ENCODE data around the gene NEDD4L.

Gene NEDD4L

GRCh38 chr18:58096658-58097057 lies 52.6 kb downstream of the NEDD4L start:
- no peak for FAIRE-seq

DNA sequence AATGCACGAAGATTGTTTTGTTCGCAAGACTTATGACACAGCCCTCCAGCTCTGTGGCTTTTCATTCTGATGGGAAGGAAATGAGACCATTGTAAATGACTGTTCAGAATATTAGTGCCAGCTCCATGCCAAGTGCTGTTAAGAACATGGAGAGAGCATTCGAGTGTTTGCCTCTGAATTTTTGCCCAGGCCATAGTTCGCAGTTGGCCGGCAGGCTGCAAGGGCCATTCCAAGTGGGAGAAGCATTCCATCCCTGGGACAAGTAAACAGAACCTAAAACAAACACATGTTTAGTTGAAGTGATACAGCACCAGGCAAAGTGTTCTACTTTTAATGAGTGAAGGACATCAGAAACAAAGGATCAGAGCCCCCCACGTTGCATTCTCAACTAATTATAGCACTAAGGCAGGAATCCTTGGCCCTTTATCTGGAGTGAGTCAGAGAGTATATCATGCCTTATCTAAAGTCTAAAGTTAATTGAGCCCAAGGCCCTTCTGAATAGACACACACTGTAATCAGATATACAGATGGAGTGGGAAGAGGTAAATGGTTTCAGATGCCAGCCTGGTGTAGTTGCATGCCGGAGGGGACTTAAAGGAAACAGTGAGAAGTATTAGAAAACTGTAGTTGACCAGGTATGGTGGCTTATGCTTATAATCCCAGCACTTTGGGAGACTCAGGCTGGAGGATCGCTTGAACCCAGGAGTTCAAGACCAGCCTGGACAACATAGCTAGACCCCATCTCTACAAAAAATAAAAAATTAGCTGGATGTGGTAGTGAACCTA lies 53.3 kb downstream of the NEDD4L start:
- FAIRE-seq = no peak

DNA sequence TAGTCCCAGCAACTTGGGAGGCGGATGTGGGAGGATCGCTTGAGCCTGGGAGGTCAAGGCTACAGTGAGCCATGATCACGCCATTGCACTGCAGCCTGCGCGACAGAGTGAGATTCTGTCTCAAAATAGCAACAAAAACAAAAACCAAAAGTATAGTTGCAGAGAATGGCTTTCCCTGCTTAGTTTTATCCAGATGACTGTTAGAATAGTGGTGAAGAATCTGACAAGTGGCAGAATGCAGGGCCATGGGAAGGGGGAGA lies 53.8 kb downstream of the NEDD4L start:
- no peak for FAIRE-seq

- no peak for FAIRE-seq
These were observed 54.7 kb downstream of the NEDD4L start for GRCh38 chr18:58098706-58099105.

DNA sequence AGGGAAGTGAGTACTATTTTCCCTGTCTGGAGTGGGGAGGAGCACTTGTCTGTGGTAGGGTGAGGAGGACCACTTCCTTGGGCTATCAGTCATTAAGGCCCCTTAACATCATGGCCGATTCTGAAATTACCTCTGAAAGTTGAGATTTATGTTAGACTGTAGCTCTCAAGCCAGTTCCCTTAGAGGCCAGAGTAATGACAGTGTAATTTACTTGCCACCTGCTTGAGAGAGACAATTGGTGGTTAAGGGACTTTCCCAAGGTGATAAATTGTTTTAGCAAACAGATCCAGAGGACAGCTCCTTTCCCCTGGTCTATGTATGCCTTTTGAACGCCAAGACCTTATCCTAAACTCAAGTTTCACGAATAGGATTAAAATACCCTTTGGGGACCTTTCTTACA lies 56.1 kb downstream of the NEDD4L start:
- no peak for FAIRE-seq

DNA sequence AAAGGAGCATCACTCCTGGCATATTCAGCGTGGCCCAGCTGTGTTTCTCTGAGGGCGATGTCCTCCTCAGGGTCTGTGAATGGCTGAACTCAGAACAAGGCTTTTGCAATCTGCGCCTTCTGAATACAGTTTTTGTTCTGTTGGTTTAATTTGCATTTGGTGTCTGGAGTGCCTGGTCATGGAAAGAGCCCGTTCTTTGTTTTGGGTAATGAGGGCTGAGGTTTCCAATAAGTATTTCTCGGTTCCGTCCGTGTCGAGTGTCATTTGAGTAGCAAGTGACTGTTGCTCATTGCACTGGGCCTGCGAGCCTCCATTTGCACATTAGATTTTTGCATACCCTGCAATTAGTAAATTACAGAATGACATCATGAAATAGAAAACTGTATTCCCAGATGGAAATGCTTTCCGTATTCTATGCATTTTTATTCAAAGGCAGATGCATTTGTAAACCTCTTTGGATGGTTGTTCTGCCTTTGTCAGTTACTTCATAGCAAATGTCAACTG lies 57.3 kb downstream of the NEDD4L start:
- FAIRE-seq = no peak

DNA sequence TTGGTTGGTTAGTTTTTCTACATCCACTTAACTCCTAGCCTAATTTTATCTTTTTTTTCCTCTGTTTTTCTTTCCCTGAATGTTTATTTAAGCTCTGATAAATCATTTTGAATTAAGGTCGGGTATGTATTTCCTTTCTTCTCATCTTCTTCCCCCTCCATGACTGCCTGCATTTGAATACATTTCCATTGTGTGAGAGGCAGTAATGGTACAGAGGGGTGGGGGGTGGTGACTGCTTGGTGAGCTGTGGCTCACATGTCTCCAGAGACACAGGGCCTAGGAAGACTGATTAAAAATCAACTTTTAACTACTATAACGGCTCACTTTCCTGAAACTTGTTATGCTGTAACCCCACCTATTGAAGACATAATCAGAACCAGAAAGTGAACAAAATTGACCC lies 58.0 kb downstream of the NEDD4L start:
- no peak for FAIRE-seq

DNA sequence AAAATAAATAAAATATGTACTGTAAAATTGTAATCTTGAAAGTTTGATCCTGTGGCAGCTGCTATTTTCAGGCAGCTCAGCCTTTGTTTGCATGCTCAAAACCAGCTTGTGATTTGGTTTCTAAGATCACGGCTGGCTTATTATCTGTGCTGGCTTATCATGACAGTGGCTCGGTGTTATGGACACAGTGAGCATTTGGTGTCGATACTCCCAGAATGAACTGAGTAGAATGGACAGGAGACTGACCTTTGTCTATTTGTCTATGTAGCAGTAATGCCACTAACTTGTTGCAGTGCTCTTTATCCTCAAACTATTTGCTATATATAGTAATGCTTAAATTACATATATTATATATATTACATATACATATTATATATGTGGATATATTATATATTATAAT lies 58.8 kb downstream of the NEDD4L start:
- FAIRE-seq = peak; percentile 44

DNA sequence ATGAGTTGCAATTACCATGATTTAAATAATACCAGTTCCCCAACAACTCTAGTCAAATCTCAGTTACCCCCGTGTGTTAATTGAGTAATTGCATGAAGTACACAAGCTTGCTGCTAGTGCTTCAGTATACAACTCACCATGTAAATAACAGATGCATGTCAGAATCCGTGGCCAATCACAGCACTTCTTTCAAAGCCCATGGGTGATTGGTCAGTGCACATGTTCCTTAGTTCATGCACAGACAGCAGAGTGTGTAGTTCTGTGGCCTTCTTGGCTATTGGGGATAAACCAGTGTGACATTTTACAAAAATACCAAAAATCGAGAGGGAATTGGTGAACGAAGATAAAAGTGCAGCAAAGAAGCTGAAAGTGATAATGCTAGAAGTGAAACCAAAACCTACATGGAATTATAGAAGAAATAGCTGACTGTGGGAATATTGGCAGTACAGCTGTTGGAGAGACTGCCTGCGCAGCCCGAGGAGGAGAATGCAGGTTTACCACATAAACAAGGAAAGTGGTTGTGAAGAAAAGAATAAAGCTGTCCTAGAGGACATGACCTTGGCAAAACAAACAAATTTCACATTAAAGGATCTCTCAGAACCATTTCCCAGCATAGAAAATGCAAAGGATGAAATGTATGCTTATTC lies 59.4 kb downstream of the NEDD4L start:
- no peak for FAIRE-seq

DNA sequence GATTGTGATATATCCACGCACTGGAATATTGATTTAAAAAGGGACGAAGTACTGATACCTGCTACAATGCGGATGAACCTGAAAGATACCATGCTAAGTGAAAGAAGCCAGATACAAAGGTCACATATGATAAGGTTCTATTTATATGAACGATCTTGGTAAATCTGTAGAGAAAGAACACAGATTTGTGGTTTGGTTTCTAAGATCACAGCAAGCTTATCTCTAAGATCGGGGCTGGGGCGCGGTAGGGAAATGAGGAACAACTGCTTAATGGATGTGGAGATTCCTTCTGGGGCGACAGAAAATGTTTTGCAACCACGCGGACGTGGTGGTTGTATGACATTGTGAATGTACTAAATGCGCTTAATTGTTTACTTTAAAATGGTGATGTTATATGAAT lies 60.1 kb downstream of the NEDD4L start:
- FAIRE-seq = no peak

GRCh38 chr18:58105206-58105887 lies 61.3 kb downstream of the NEDD4L start:
- FAIRE-seq = no peak

GRCh38 chr18:58105888-58106260 lies 61.8 kb downstream of the NEDD4L start:
- no peak for FAIRE-seq

- no peak for FAIRE-seq
These were observed 62.5 kb downstream of the NEDD4L start for GRCh38 chr18:58106289-58107070.

DNA sequence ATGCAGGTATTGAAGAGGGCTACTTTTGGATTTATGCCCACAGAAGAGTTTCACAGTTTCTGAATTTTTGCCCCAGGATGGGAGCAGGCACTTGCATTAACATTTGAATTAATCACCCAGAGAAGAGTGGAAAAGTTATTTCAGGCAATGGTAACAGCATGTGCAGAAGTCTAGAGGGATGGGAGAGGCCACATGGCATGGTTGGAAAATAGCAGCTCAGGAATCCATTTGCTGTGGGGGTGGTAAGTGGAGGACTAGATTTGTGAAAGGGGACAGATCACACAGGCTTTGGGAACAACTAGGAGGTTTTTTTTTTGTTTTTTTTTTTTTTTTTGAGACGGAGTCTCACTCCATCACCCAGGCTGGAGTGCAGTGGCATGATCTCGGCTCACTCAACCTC lies 65.2 kb downstream of the NEDD4L start:
- FAIRE-seq = no peak

DNA sequence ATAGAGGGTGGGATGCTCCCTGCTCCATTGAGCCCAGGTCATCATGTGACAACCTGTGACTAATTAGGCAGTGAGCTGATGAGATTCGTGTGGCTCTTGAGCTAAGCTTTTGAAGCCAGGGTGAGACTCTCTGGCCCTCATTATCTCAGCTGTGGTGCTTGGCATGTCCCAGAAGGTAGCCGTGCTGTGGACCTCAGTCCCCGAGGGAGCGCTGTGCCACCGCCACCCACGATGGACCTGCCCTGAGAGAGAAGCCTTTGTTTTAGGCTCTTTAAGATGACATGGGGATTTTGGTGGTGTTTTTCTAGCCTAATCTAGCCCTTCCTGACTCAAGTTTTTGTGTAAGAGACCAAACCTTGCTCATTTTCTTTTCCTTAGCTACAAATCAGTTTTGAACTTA lies 66.4 kb downstream of the NEDD4L start:
- FAIRE-seq = no peak

GRCh38 chr18:58112174-58112573 lies 68.1 kb downstream of the NEDD4L start:
- FAIRE-seq = no peak

DNA sequence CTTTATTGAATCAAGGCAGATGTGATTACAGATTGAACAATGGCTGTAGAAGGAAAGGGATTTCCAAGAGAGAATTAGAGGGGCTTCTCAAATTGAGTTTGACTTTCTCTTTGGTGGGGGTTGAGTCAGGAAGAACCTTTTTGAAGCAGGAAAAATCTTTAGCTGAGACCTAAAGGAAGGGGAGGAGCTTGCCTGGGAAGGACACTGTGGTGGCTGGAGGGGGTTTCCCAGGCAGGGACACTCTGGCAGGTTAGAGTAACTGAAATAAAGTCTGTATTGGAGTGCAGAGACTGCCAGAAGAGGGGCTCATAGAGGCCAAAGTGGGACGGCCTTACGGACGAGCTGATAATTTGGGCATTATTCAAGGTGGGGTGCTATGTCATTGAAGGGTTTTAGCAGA lies 69.3 kb downstream of the NEDD4L start:
- no peak for FAIRE-seq

DNA sequence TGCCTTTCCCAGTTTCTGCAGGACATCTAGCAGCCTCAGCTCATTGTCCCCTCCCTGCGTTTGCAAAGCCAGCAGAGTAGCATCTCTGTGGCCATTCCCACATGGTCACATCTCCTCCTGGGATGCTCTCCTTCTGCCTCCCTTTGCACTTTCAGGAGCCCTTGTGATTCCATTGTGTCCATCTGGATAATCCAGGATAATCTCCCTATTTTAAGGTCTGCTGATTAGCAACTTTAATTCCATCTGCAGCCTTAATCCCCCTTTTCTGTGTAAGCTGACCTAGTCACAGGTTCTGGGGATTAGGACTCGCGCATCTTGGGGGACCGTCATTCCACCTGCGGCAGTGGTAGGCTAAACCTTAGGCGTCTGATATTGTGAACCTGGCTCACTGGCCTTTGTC lies 70.7 kb downstream of the NEDD4L start:
- no peak for FAIRE-seq

DNA sequence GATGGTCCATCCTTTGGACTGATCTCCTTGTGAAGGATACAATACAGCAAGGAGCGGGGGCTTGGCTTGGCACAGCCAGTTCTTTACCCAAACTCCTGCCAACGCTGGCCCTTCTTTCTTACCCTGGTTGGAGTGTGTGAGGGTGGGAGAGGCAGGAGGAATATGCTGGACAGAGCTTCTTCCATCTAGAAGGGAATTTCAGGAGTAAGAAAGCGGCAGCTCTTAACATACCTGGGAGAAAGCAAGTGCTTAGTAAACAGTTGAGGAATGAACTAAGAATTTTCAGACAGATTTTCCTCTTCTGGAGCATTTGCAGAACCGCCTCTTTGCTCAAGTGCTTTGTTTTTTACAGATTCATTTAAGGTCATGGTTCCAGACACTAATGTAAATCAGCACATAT lies 72.8 kb downstream of the NEDD4L start:
- FAIRE-seq = no peak

GRCh38 chr18:58117786-58118403 lies 73.9 kb downstream of the NEDD4L start:
- no peak for FAIRE-seq

- FAIRE-seq = no peak
These were observed 74.5 kb downstream of the NEDD4L start for GRCh38 chr18:58118536-58118935.

DNA sequence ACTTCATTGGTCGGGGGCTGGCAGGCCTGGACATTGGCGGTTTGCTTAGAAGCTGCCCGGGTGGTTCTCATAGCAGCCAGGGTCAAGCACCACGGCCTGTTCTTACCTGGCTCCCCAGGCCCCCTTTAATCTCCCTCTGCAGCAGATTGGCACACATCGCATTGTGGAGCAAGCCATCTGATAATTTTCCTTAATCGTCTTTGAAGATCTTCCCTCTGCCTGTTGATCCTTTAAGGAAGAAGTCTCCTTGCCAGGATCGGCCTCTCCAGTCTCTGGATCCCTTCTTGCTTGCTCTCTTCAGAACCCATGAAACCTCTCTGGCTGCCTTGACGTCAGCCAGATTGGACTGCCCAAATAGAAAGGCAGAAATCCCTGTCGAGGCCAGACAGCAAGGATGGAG lies 75.8 kb downstream of the NEDD4L start:
- no peak for FAIRE-seq

GRCh38 chr18:58124475-58124874 lies 80.4 kb downstream of the NEDD4L start:
- FAIRE-seq = no peak

Data from A204.1 (cell line).